Stimulated activated CD8-positive, alpha-beta memory T cell treated with anti-CD3 and anti-CD28 coated beads, Interleukin-2, amount 100 ng/mL, for 1 hour (primary cell): ENCODE data around the gene OR6C70.
"Not testable (repeated sequence)": the region's sequence is repeated elsewhere in the genome, so short reads cannot be mapped to it uniquely, and the experiment has no call there.

ENCODE experiments used
- DNase-seq, 2 donors: peaks; one replicate each; pipeline ENCODE4 v3.0.0-alpha.2; 2020; ENCODE audit warnings: low read depth in 2 of 2

The OR6C70 gene

DNA sequence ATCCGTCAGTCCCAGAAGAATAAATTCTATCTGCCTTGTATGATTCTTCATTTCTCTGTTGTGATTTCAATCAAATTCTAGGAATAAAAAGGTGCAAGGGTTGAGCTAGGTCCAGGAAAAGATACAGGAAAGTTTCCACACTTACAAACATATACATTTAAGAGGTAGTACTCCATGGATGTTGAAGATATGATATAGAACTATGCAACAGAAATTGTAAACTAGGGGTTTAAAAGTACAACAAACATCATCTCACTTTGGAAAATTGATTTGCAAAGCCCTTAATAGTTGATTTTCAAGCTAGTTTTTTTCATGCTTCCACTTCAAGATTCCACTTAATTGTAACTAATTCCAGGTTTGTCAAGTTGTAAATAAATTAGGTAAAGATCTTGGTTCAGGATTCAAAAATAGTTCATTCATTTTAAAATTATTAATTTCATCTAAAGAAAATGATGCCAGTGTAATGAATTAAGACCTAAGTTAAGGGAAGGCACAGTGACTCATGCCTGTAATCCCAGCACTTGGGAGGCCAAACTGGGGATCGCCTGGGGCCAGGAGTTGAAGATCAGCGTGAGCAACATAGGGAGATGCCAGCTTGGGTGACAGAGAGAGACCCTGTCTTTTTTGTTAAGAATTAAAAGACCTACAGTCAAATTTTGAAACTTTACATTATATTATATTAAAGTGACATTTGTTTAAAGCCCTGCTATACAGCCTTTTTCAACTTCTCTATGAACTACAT lies at the start of gene OR6C70:
Gene OR6C70 (minus strand): TSS at position 51 of the 742 bp plus-strand sequence. CDS start 0 bp downstream, at position 51.
- DNase-seq = no peak

- DNase-seq = no peak
These were observed 46.5 kb upstream of the OR6C70 start for GRCh38 chr12:55516391-55516790.

GRCh38 chr12:55515696-55516095 lies 45.8 kb upstream of the OR6C70 start:
- no peak for DNase-seq

- no peak for DNase-seq
These were observed 31.7 kb upstream of the OR6C70 start for GRCh38 chr12:55501601-55502000.

DNA sequence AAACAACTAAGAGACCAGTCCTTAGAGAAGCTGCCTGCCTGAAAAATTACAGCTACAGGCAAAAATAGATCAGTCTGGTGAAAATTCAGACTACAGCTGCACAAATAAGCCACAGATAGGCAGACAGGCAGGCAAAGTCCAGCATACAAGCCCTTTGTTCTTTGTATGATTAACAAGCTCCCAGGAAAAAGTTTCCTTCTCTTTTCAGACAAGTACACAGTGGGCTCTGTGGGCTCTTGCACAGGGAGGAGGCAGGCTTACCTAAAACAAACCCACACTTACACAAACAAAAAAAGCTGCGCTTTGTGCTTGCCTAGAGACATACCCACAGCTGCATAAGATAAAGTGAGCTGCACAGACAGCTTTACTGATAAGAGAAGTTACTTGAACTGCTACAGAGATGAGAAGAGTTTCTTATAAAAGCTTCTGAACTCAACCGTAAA lies 29.9 kb upstream of the OR6C70 start:
- DNase-seq = no peak

GRCh38 chr12:55499231-55499630 lies 29.3 kb upstream of the OR6C70 start:
- no peak for DNase-seq

DNA sequence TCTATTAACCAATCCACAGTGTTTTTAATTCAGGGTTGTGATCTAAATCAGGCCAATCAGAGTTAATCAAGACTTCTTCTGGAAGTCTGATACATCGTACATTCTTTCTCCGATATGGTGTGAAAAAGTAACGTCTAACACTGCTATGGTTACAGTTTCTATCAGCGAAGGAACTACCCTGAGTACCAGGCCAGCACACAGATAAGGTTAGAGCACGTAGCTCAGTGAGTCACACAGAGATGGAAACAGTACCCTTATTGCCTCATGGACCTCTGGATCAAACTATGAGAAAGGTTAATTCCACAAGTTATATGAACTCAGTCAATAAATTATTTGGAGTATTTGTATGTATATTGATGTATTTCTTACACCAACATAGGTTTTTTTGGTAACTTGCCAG lies 25.6 kb upstream of the OR6C70 start:
- DNase-seq = no peak

GRCh38 chr12:55492078-55492477 lies 22.1 kb upstream of the OR6C70 start, which contains the start of gene OR6C68:
Gene OR6C68 (plus strand): TSS chr12:55492378. CDS start chr12:55492378, 0 bp downstream.
- DNase-seq = no peak

DNA sequence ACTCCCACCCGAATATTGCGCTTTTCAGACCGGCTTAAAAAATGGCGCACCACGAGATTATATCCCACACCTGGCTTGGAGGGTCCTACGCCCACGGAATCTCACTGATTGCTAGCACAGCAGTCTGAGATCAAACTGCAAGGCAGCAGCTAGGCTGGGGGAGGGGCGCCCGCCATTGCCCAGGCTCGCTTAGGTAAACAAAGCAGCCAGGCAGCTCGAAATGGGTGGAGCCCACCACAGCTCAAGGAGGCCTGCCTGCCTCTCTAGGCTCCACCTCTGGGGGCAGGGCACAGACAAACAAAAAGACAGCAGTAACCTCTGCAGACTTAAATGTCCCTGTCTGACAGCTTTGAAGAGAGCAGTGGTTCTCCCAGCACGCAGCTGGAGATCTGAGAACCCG lies 14.3 kb upstream of the OR6C70 start:
- DNase-seq = not testable (repeated sequence)

GRCh38 chr12:55479136-55479535 lies 9.2 kb upstream of the OR6C70 start:
- DNase-seq = not testable (repeated sequence)

DNA sequence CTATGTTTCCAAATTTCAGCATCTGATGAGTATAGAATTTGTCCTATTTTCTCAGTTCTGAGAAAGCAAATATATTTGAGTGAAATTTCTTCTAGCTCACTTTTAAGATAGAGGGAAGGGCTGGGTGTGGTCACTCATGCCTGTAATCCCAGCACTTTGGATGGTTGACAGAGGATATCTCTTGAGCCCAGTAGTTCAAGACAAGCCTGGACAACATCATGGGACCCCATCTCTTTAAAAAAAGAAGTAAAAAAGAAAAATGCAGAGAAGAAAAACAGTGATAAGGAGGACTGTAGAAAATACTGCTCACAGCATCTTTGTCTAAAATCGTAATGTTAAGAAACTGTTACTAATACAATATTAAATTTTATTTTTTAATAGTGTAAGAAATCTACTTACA lies 2.3 kb upstream of the OR6C70 start:
- no peak for DNase-seq

- no peak for DNase-seq
These were observed 647 bp downstream of the OR6C70 start for GRCh38 chr12:55469291-55469690.

GRCh38 chr12:55467836-55468235 lies 2.1 kb downstream of the OR6C70 start:
- no peak for DNase-seq

DNA sequence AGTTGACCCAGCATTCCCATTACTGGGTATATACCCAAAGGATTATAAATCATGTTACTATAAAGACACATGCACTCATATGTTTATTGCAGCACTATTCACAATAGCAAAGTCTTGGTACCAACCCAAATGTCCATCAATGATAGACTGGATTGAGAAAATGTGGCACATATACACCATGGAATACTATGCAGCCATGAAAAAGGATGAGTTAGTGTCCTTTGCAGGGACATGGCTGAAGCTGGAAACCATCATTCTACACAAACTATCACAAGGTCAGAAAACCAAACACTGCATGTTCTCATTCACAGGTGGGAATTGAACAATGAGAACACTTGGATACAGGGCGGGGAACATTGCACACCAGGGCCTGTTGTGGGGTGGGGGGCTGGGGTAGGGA lies 5.0 kb downstream of the OR6C70 start:
- not testable (repeated sequence) for DNase-seq

- no peak for DNase-seq
These were observed 21.1 kb downstream of the OR6C70 start for GRCh38 chr12:55448825-55449224.

DNA sequence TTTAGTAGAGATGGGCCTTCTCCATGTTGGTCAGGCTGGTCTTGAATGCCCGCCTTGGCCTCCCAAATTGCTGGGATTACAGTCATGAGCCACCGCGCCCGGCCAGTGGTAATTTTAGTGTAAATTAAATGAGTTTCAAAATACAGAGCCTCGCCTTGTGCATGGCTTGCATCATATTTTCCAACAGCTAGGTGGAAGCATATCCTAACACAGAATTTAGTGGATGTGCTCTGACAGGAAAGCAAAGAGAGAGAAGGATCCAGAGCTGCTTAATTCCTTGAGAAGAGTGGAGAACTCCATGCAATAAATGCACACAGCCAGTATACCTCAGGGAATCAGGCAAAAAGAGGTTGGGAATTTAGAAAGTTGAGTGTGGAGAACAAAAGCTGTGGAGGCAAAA lies 23.6 kb downstream of the OR6C70 start:
- no peak for DNase-seq

DNA sequence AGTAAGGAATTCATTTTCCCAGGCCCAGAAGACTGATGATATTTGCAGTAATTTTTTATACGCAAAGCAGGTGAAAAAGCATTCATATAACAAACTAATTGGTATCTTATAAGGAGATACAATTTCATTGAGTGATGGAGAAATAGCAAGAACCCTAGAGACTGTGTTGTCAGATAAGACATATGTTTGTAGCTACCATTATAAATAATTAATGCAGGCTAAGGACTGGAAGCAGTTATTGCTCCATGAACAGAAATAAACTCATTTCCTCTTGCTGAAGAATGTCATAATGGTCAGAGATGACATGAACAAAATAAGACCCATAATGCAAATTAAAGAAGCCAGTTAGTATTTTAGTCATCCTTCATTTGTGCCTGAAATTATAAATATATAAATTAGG lies 24.6 kb downstream of the OR6C70 start:
- DNase-seq = no peak

DNA sequence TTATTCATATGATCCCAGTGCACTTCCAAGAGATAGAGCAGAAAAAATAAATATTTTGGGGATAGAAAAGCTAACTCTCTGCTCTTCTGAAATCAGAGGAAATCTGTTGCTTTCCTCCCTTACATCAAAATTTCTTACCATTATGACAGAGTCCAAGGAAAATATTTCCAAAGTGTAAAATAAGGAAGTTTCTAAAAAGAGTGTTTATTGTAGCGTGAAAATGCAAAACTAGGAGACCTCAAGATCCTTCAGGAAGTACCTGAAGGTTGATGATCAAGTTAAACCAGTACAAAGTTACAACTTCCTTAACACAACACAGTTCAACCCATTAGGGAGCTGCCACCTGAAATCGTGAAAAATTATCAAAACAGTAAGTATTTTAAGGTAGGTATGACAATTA lies 26.2 kb downstream of the OR6C70 start, which contains the start of gene OR6C2:
Gene OR6C2 (plus strand): TSS at position 301 of the 400 bp plus-strand sequence. CDS start 8,138 bp downstream, outside the sequence.
- DNase-seq = no peak

GRCh38 chr12:55441233-55441632 lies 28.7 kb downstream of the OR6C70 start:
- DNase-seq = not testable (repeated sequence)

GRCh38 chr12:55428331-55429243 lies 41.4 kb downstream of the OR6C70 start:
- no peak for DNase-seq

DNA sequence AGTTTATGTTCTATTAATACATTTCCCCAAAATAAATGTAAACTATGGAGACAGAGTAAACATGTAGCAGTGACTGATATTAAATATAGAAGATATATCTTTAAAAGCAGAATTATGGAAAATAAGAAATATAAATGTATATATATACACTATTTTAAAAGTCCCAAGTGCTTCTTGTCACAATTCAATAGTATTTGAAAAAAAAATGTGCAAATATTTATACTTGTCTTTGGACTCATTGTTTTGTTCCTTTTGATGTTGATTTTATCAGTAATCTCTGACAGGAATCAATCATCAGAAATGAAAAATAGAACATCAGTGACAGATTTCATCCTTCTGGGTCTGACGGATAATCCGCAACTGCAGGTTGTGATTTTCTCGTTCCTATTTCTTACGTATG lies 44.0 kb downstream of the OR6C70 start, which contains the start of gene OR6C76:
Gene OR6C76 (plus strand): TSS at position 301 of the 400 bp plus-strand sequence. CDS start 0 bp downstream, at position 301.
- no peak for DNase-seq

- no peak for DNase-seq
These were observed 49.5 kb downstream of the OR6C70 start for GRCh38 chr12:55420307-55420962.
